ENCODE data around the gene C1orf87. TPM values are rescaled to one million over a fixed set of nuclear protein-coding genes. Genes with fewer than 3 reads are reported as not detected.

The C1orf87 gene
- total RNA-seq, 2 donors from 2014 or later, result not detected

GRCh38 chr1:60101516-60101915, 27.9 kb upstream of the C1orf87 start:
- no peak for TF ChIP-seq CTCF (IDR thresholded peaks at IDR 0.05)
- Histone ChIP-seq H3K4me1 (no peaks in the 10 kb centered on the region), H3K9ac (ENCODE audit: low read depth in 2 of 2, low read length in 2 of 2) (no peak overlapping the region), H3K9me3 (no peaks in the 10 kb centered on the region), H3K27me3 (no peaks in the 10 kb centered on the region), H3K27ac (no peak overlapping the region), H3K36me3 (no peaks in the 10 kb centered on the region), H3K4me3 (no peak overlapping the region)
- intact Hi-C loops (cut with DNase I), result no loop called here
- DNase-seq, result no peak

GRCh38 chr1:60091195-60091715, 17.7 kb upstream of the C1orf87 start:
- H3K4me1 ChIP-seq, result no peaks in the 10 kb centered on the region
- H3K27ac ChIP-seq, result no peak overlapping the region
- no peak overlapping the region for H3K9ac ChIP-seq (ENCODE audit: low read depth in 2 of 2, low read length in 2 of 2)
- no peak for DNase-seq
- no peak for TF ChIP-seq CTCF (IDR thresholded peaks at IDR 0.05)
- no peaks in the 10 kb centered on the region for H3K36me3 ChIP-seq
- no peak overlapping the region for H3K4me3 ChIP-seq
- H3K27me3 ChIP-seq, result no peaks in the 10 kb centered on the region
- intact Hi-C loops (cut with DNase I), result no loop called here
- no peaks in the 10 kb centered on the region for H3K9me3 ChIP-seq

GRCh38 chr1:60090655-60091054, 17.1 kb upstream of the C1orf87 start:
- Histone ChIP-seq H3K36me3 (no peaks in the 10 kb centered on the region), H3K27ac (no peak overlapping the region), H3K4me1 (no peaks in the 10 kb centered on the region), H3K9me3 (no peaks in the 10 kb centered on the region), H3K9ac (ENCODE audit: low read depth in 2 of 2, low read length in 2 of 2) (no peak overlapping the region), H3K4me3 (no peak overlapping the region), H3K27me3 (no peaks in the 10 kb centered on the region)
- DNase-seq, result no peak
- intact Hi-C loops (cut with DNase I), result no loop called here
- TF ChIP-seq CTCF (IDR thresholded peaks at IDR 0.05), result no peak

GRCh38 chr1:60088620-60089155, 15.1 kb upstream of the C1orf87 start:
- Histone ChIP-seq H3K27ac (no peak overlapping the region), H3K27me3 (no peaks in the 10 kb centered on the region), H3K9me3 (no peaks in the 10 kb centered on the region), H3K9ac (ENCODE audit: low read depth in 2 of 2, low read length in 2 of 2) (no peak overlapping the region), H3K36me3 (no peaks in the 10 kb centered on the region), H3K4me1 (no peaks in the 10 kb centered on the region), H3K4me3 (no peak overlapping the region)
- TF ChIP-seq CTCF (IDR thresholded peaks at IDR 0.05), result no peak
- intact Hi-C loops (cut with DNase I), result no loop called here
- no peak for DNase-seq

GRCh38 chr1:60087681-60088080, 14.1 kb upstream of the C1orf87 start:
- Histone ChIP-seq H3K4me1 (no peaks in the 10 kb centered on the region), H3K27me3 (no peaks in the 10 kb centered on the region), H3K27ac (no peak overlapping the region), H3K36me3 (no peaks in the 10 kb centered on the region), H3K9me3 (no peaks in the 10 kb centered on the region), H3K9ac (ENCODE audit: low read depth in 2 of 2, low read length in 2 of 2) (no peak overlapping the region), H3K4me3 (no peak overlapping the region)
- no peak for DNase-seq
- intact Hi-C loops (cut with DNase I), result no loop called here
- TF ChIP-seq CTCF (IDR thresholded peaks at IDR 0.05), result no peak

Measured in colonic mucosa (tissue), 4 donors.